ENCODE results near the gene PTGFRN. TPM values are rescaled to one million over a fixed set of nuclear protein-coding genes. Genes with fewer than 3 reads are reported as not detected.
"Not testable (repeated sequence)": the region's sequence is repeated elsewhere in the genome, so short reads cannot be mapped to it uniquely, and the experiment has no call there.

PTGFRN gene
- total RNA-seq, 3 donors from 2014 or later (not counting 1 experiment from before 2014, with no cell fraction given), result 0.71 to 1.4 (median 0.79) TPM

GRCh38 chr1:116938216-116938615 lies 28.5 kb downstream of the PTGFRN start:
- no peak overlapping the region for H3K4me3 Mint-ChIP-seq

GRCh38 chr1:116939780-116940543 lies 30.2 kb downstream of the PTGFRN start:
- ATAC-seq; H3K9me3 Mint-ChIP-seq; H3K27ac Mint-ChIP-seq; H3K9me3 ChIP-seq (ENCODE audit: control insufficient read depth, insufficient read depth, low read length); H3K36me3 ChIP-seq (ENCODE audit: control insufficient read depth, insufficient read depth, low read length); H3K4me3 Mint-ChIP-seq; H3K27ac ChIP-seq (ENCODE audit: low read length); H3K4me1 Mint-ChIP-seq; H3K4me3 ChIP-seq (ENCODE audit: low read length); intact Hi-C loops (cut with micrococcal nuclease); H3K36me3 Mint-ChIP-seq; H3K4me1 ChIP-seq (ENCODE audit: control insufficient read depth, insufficient read depth, low read length); H3K27me3 Mint-ChIP-seq (ENCODE audit: low read depth in 2 of 2); H3K27me3 ChIP-seq (ENCODE audit: control insufficient read depth, insufficient read depth, low read length); DNase-seq: not testable (repeated sequence)
- 73% methylated on average over 6 of the region's 6 CpGs for WGBS (ENCODE audit: insufficient coverage)

More at GRCh38 chr1:116938216-116938615, 28.5 kb downstream of the PTGFRN start:
- intact Hi-C loops (cut with micrococcal nuclease), result no loop called here
- Mint-ChIP-seq H3K36me3 (no peaks in the 10 kb centered on the region), H3K9me3 (no peaks in the 10 kb centered on the region), H3K4me1 (peaks cover 17 to 19% of the 10 kb centered on the region in 2 donors), H3K27ac (no peak overlapping the region), H3K27me3 (ENCODE audit: low read depth in 2 of 2) (peaks cover 0 to 3% of the 10 kb centered on the region in 2 donors)
- Histone ChIP-seq H3K4me1 (ENCODE audit: control insufficient read depth, insufficient read depth, low read length) (peaks cover 4% of the 10 kb centered on the region), H3K36me3 (ENCODE audit: control insufficient read depth, insufficient read depth, low read length) (no peaks in the 10 kb centered on the region), H3K9me3 (ENCODE audit: control insufficient read depth, insufficient read depth, low read length) (no peaks in the 10 kb centered on the region), H3K27me3 (ENCODE audit: control insufficient read depth, insufficient read depth, low read length) (no peaks in the 10 kb centered on the region), H3K27ac (ENCODE audit: low read length) (no peak overlapping the region), H3K4me3 (ENCODE audit: low read length) (no peak overlapping the region)
- ATAC-seq (no peak), DNase-seq (no peak)
- WGBS (ENCODE audit: insufficient coverage), result 95% methylated on average over 11 of the region's 11 CpGs
- TF ChIP-seq CTCF (IDR thresholded peaks at IDR 0.05), result no peak

GRCh38 chr1:116940814-116941599 lies 31.3 kb downstream of the PTGFRN start:
- Histone ChIP-seq H3K9me3 (ENCODE audit: control insufficient read depth, insufficient read depth, low read length) (no peaks in the 10 kb centered on the region), H3K4me3 (ENCODE audit: low read length) (no peak overlapping the region), H3K27ac (ENCODE audit: low read length) (no peak overlapping the region), H3K36me3 (ENCODE audit: control insufficient read depth, insufficient read depth, low read length) (no peaks in the 10 kb centered on the region), H3K27me3 (ENCODE audit: control insufficient read depth, insufficient read depth, low read length) (no peaks in the 10 kb centered on the region), H3K4me1 (ENCODE audit: control insufficient read depth, insufficient read depth, low read length) (no peaks in the 10 kb centered on the region)
- ATAC-seq, result no peak
- 100% methylated on average over 1 of the region's 2 CpGs for WGBS (ENCODE audit: insufficient coverage)
- no peaks in the 10 kb centered on the region for H3K36me3 Mint-ChIP-seq
- H3K27me3 Mint-ChIP-seq (ENCODE audit: low read depth in 2 of 2), result peaks cover 0 to 3% of the 10 kb centered on the region in 2 donors
- no peak overlapping the region for H3K27ac Mint-ChIP-seq
- intact Hi-C loops (cut with micrococcal nuclease), result no loop called here
- H3K4me1 Mint-ChIP-seq, result peaks cover 0 to 6% of the 10 kb centered on the region in 2 donors
- no peak overlapping the region for H3K4me3 Mint-ChIP-seq
- TF ChIP-seq CTCF (IDR thresholded peaks at IDR 0.05), result no peak
- no peaks in the 10 kb centered on the region for H3K9me3 Mint-ChIP-seq
- no peak for DNase-seq

GRCh38 chr1:116941670-116942069 lies 32.0 kb downstream of the PTGFRN start:
- intact Hi-C loops (cut with micrococcal nuclease), result no loop called here
- no peak for TF ChIP-seq CTCF (IDR thresholded peaks at IDR 0.05)
- Mint-ChIP-seq H3K36me3 (no peaks in the 10 kb centered on the region), H3K27me3 (ENCODE audit: low read depth in 2 of 2) (peaks cover 0 to 3% of the 10 kb centered on the region in 2 donors), H3K4me3 (no peak overlapping the region), H3K4me1 (peaks cover 0 to 6% of the 10 kb centered on the region in 2 donors), H3K9me3 (no peaks in the 10 kb centered on the region), H3K27ac (no peak overlapping the region)
- no peaks in the 10 kb centered on the region for H3K9me3 ChIP-seq (ENCODE audit: control insufficient read depth, insufficient read depth, low read length)
- no peaks in the 10 kb centered on the region for H3K4me1 ChIP-seq (ENCODE audit: control insufficient read depth, insufficient read depth, low read length)
- no peak for ATAC-seq
- H3K36me3 ChIP-seq (ENCODE audit: control insufficient read depth, insufficient read depth, low read length), result no peaks in the 10 kb centered on the region
- DNase-seq, result no peak
- no peak overlapping the region for H3K27ac ChIP-seq (ENCODE audit: low read length)
- H3K4me3 ChIP-seq (ENCODE audit: low read length), result no peak overlapping the region
- 95% methylated on average over 13 of the region's 13 CpGs for WGBS (ENCODE audit: insufficient coverage)
- no peaks in the 10 kb centered on the region for H3K27me3 ChIP-seq (ENCODE audit: control insufficient read depth, insufficient read depth, low read length)
